Muscle of arm (tissue), 12 donors: Measurements from ENCODE around the gene GALNT9. TPM values are rescaled to one million over a fixed set of nuclear protein-coding genes. Genes with fewer than 3 reads are reported as not detected.
"Not testable (repeated sequence)": the region's sequence is repeated elsewhere in the genome, so short reads cannot be mapped to it uniquely, and the experiment has no call there.

Source experiments
- DNase-seq: peaks from one replicate; pipeline ENCODE4 v3.0.0-alpha.2; 2013
- polyA plus RNA-seq, 12 donors: library from polyadenylated mRNA; unstranded; fragments of 120-200 nt; gene quantifications; one replicate each; pipeline ENCODE4 v1.2.1, GENCODE V29; 2013; ENCODE audit not compliant: insufficient read length in 12 of 12

GALNT9 gene
- polyA plus RNA-seq, 12 donors = 0.75 to 10.6 (median 1.6) TPM; not detected in 2

- not testable (repeated sequence) for DNase-seq
Observed at GRCh38 chr12:132252981-132253380, 76.4 kb downstream of the GALNT9 start.

GRCh38 chr12:132251741-132252490 is 77.5 kb downstream of the GALNT9 start:
- no peak for DNase-seq

- DNase-seq = no peak
Observed at GRCh38 chr12:132251310-132251709, 78.1 kb downstream of the GALNT9 start.

DNA sequence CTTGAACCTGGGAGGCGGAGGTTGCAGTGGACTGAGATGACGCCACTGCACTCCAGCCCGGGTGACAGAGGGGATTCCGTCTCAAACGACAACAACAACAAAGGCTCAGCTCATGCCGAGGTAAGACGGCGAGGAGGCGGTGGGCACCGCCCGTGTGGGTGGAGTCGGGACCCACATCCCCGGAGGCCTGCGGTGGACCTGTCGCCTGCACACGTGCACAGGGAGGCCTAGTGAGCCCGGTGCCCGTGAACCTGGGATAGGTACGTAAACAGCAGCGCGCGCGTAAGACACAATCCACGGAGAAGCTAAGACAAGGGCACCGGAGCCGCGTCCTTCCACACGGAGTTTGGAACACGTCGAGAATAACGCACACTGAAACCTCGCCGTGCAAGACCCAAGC is 78.7 kb downstream of the GALNT9 start:
- DNase-seq = no peak

GRCh38 chr12:132249689-132250478 is 79.5 kb downstream of the GALNT9 start:
- DNase-seq = no peak

GRCh38 chr12:132248453-132249167 is 80.8 kb downstream of the GALNT9 start:
- DNase-seq = no peak

DNA sequence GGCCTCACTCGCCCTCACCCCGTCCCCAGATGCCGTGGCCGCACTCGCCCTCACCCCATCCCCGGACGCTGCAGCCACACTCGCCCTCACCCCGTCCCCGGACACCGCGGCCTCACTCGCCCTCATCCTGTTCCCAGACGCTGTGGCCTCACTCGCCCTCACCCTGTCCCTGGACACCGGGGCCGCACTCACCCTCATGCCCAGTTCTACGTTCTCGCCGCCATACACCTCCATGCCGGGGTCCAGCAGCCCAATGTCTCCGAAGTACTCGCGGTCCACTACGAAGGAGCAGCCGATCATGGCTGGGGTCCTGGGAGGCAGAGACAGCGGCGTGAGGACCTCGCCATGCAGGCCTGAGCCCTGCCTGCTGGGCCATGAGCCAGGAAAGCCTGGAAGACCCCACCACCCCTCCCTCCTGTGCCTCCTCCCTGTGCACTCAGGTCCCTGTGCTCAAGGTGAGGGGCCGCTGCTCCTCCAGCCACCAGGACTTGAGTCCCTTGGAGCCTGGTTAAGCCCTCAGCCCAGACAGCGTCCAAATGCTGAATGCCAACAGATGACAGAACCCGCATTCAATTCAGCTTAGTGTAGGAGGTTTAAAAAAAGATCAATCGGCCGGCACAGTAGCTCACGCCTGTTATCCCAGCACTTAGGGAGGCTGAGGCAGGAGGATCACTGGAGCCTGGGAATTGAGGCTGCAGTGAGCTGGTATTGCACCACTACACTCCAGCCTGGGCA is 81.5 kb downstream of the GALNT9 start:
- DNase-seq = no peak

DNA sequence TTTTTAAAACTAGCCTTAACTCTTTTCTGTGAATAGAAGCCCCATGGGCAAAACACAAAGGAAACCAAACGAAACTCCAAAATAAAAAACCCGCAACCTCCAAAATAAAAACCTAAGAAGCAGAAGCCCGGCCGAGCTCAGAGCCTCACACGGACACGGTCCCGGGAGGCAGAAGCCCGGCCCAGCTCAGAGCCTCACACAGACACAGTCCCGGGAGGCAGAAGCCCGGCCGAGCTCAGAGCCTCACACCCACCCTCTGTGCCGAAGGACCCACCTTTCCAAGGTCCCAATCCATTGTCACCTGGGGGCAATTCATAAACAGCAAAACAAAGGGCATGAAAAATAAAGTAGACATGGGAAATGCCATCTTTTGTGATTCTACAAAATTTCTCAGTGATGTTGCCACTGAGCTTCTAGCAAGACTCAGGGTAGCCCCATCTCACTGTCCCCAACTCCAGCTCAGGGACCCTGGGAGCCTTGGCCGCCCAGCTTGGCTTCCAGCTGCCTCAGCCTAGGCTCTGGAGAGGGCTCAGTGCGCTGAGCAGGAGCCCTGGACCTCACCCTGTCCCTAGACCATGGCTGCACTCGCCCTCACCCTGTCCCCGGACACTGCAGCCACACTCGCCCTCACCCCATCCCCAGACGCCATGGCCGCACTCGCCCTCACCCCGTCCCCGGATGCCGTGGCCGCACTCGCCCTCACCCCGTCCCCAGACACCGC is 82.2 kb downstream of the GALNT9 start:
- DNase-seq = no peak

GRCh38 chr12:132245521-132246101 is 83.8 kb downstream of the GALNT9 start:
- no peak for DNase-seq

DNA sequence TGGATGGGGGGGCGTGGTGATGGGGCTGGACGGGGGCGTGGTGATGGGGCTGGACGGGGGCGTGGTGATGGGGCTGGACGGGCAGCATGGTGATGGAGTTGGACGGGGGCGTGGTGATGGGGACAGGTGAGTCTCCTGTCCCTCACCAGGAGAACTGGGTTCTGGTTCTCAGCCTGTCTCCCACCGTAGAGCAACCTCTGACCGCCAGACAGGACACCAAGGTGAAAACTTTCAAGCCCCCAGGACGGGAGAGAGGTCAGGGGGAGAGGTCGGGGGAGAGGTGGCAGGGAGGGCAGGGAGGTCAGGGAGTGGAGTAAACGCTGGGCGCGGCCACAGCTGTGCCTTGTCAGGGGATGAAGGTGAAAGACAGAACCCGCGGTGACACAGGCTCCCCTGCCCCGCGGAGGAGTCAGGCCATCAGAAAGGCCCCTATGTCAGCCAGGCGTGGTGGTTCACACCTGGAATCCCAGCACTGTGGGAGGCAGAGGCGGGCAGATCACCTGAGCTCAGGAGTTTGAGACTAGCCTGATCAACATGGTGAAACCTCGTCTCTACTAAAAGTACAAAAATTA is 84.6 kb downstream of the GALNT9 start:
- no peak for DNase-seq

DNA sequence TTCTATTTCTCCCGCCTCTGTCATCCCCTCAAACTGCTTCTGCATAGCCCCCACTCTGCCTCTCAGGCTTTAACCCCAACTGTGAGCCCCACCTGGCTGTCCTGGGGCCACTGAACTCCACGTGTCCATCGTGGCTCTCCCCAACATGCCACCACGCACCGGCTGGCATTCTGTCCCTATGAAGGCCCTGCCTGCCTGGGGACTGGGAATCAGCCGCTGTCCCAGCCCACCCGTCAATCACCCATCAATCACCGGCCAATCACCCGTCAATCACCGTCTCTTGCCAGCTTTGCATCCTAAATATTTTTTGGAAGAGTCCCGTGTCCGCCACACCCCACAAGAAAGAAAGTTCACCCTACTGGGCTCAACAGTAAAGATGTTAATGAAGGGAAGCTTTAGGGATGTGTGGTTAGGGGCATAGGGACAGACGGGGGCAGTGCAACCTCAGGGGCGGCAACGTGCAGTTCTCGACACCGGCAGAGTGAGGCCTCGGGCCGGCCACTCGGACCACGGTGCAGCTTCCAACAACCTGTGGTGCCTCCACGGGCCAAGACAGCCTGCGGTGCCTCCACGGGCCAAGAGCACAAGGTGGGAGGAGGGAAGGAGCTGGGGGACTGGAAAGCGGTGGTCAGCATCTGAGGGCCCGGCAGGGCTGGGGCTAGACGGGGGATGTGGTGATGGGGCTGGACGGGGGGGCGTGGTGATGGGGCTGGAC is 85.6 kb downstream of the GALNT9 start:
- no peak for DNase-seq

DNA sequence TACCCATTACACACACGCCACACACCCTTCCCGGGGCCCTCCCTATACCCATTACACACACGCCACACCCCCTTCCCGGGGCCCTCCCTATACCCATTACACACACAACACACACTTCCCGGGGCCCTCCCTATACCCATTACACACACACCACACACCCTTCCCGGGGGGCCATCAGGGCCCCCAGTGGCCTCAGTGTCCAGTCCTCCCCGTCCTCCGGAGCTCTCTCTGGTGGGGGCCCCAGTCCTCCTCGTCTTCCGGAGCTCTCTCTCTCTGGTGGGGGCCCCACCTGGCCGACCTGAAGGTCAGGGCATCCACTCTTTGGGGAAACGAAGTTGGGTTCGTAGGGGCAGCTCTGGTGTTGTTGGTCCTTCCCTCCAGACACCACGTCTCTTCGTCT is 86.2 kb downstream of the GALNT9 start:
- DNase-seq = not testable (repeated sequence)

- DNase-seq = not testable (repeated sequence)
Observed at GRCh38 chr12:132240669-132241007, 88.8 kb downstream of the GALNT9 start.

DNA sequence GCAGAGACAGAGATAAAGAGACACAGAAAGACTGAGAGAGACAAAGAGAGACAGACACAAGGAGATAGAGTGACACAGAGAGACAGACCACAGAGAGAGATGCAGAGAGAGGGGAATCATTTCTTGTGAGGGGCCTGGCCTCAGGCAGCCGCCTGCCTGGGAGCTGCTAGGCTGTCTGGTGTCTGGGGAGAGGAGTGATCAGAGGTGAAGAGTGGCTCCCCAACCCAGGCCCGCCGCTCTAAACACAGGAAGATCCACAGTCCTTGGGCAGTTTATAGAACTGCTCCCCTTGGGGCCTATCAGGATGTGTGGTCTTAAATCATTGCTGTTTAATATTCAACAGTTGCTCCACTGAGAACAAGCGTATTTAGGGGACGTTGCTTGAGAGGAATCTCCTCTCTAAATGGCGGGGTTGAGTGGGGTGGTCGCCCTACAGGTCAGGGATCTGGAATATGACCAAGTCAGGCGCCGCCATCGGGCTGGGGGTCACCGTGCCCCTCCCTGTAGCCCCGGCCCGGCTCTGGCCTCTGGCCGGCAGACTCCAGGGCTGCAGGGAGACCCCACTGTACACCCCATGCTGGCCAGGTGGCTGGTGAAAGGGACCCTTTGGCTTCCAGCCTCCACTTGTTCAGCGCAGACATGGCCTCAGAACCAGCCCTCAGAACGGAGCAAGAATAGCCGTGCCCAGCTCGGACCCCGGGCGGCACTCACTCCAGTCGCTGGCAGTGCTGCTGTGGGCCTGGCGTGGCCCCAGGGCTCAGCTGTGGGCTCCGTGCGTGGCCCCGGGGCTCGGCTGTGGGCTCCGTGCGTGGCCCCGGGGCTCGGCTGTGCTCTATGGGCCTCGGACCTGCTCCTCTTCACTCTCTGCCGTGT is 89.4 kb downstream of the GALNT9 start:
- DNase-seq = no peak

GRCh38 chr12:132239392-132239791 is 90.0 kb downstream of the GALNT9 start:
- no peak for DNase-seq

GRCh38 chr12:132238884-132239283 is 90.5 kb downstream of the GALNT9 start:
- no peak for DNase-seq

GRCh38 chr12:132238488-132238854 is 90.9 kb downstream of the GALNT9 start:
- DNase-seq = no peak

DNA sequence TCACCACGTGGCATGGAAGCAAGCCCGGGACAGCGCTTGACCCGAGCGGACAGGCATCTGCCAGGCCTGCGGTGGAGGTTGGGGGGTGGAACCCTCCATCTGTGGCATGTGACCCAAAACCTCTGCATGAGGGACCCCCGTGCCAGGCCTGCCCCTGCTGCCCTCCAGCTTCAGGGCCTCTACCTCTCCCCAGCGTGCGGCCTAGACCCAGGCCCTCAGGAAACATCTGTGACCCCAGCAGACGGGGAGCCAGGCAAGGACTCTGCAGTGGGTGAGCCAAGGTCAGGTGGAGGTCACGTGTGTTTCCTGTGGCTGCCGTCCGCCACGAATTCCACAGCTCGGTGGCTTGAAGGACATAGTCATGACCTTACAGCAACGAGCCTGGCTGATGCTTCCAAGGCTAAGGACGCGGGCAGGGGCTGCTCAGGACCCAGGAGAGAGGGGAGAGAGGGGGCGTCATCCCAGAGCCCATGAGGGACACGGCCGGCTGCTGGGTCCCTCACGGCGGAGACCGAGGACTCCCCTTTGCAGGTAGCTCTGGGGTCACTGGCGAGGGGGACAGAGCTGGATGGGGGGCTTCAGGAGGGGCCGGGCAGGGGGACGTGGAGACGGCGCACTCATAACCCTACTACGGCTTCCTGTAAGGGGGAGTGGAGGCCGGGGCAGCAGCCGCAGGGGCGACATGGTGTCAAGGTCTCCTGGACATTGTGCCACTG is 91.5 kb downstream of the GALNT9 start:
- DNase-seq = no peak
